Measurements from ENCODE around the gene NR6A1. TPM values are rescaled to one million over a fixed set of nuclear protein-coding genes. Genes with fewer than 3 reads are reported as not detected.

NR6A1 gene
- total and polyA plus RNA-seq, 2 of the 8 experiments (the other 6 are each of a cell fraction or from before 2014, with no cell fraction given), result 93.2 to 237 TPM

DNA sequence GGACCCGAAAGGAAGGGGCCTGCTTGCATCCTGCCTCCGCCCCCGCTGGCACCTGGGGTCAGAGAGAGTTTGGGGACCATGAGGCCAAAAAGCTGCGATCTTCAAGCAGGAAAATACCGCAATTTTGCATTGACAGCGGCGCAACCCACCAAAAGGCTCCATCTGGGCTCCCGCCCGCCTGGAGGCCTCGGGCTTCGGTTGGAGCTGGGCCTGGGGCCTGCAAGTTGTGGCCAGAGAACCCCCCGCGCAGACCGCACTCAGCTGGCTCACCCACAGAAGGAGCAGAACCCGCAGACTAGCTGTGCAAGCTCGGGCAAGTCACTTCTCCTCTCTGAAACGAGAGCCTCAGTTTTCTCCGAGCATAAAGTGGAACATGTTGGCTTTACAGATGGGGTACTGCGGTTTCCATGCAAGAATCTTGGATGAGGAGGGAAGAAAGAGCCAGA, 265.2 kb downstream of the NR6A1 start:
- CTCF ChIA-PET (ENCODE audit: partially characterized antibody), result interaction anchor here (0.7 to 2.0 kb wide), 15 partner anchors 10 to 237 kb away, joined by 3 to 12 read pairs (median 4); no protein-coding TSS in a partner anchor
- peak overlapping the region; percentile 84; the same call in 1 of the 2 replicates for H2BK12ac ChIP-seq (ENCODE audit: low read depth, low read length)
- H3K36me3 ChIP-seq (ENCODE audit: control insufficient read depth in 2 of 4, insufficient read depth in 4 of 4, low read length in 3 of 4), result peaks cover 0 to 8% (median 0%) of the 10 kb centered on the region in 4 experiments; a peak in 1 of 8 replicates
- no peaks in the 10 kb centered on the region for H3K79me2 ChIP-seq (ENCODE audit: control insufficient read depth in 1 of 2, insufficient read depth in 2 of 2, low read length in 2 of 2)
- H3K4me2 ChIP-seq (ENCODE audit: insufficient read depth in 1 of 2, low read depth in 2 of 2, low read length in 2 of 2), result peak overlapping the region in 1 of 2 experiments; percentile 55; a peak in 3 of 4 replicates
- no peak for FAIRE-seq
- peaks cover 7% of the 10 kb centered on the region; the same call in 1 of the 2 replicates for H3K23me2 ChIP-seq (ENCODE audit: low read depth, low read length)
- H2BK20ac ChIP-seq (ENCODE audit: low read length), result peak overlapping the region; percentile 61; the same call in 1 of the 2 replicates
- H4K5ac ChIP-seq (ENCODE audit: insufficient read length, low read depth, low read length), result no peak overlapping the region
- H3K4me1 ChIP-seq (replicated peaks in 1 of 4; ENCODE audit: control insufficient read depth in 3 of 4, insufficient read depth in 4 of 4, low read length in 3 of 4), result peaks cover 0 to 19% (median 12%) of the 10 kb centered on the region in 4 experiments; a peak in 6 of 7 replicates
- peaks cover 0 to 2% of the 10 kb centered on the region in 2 experiments for H4K20me1 ChIP-seq (replicated peaks in 1 of 2; ENCODE audit: control insufficient read depth in 1 of 2, insufficient read depth in 2 of 2, low read length in 2 of 2)
- no peak overlapping the region for H3K4me3 ChIP-seq (ENCODE audit: extremely low read depth in 1 of 4, insufficient read depth in 2 of 4, low read depth in 3 of 4, low read length in 4 of 4)
- H3K23ac ChIP-seq (ENCODE audit: insufficient read length), result no peak overlapping the region
- H4K91ac ChIP-seq (replicated peaks; ENCODE audit: insufficient read length, low read length), result peak overlapping the region; percentile 15
- H2BK120ac ChIP-seq (replicated peaks; ENCODE audit: low read depth, low read length), result no peak overlapping the region
- H2BK15ac ChIP-seq (ENCODE audit: low read length), result 0 out of 2 replicates have a peak overlapping the region, but pooled peaks have one; percentile 61
- no peaks in the 10 kb centered on the region; a peak in 1 of 4 replicates for H3K9me3 ChIP-seq (ENCODE audit: insufficient read depth in 2 of 2, low read depth in 1 of 2, low read length in 1 of 2)
- no peak overlapping the region for H4K8ac ChIP-seq (ENCODE audit: extremely low read depth, insufficient read depth, low read length)
- no peaks in the 10 kb centered on the region for H3K79me1 ChIP-seq (ENCODE audit: low read depth, low read length)
- 0 out of 2 replicates have a peak overlapping the region, but pooled peaks have one; percentile 5 for H2BK5ac ChIP-seq (ENCODE audit: low read depth, low read length)
- H3K56ac ChIP-seq (replicated peaks; ENCODE audit: insufficient read length, low read depth, low read length), result no peak overlapping the region
- no peak overlapping the region for H3K4ac ChIP-seq (replicated peaks; ENCODE audit: insufficient read length, low read depth, low read length)
- peak overlapping the region; percentile 28; the same call in 1 of the 2 replicates for H2AFZ ChIP-seq (ENCODE audit: low read length)
- H3K14ac ChIP-seq (ENCODE audit: insufficient read length), result no peak overlapping the region
- H3K18ac ChIP-seq (ENCODE audit: extremely low read depth, low read length), result no peak overlapping the region; the same call in 1 of the 2 replicates
- no peak overlapping the region for H3K27ac ChIP-seq (ENCODE audit: low read depth, low read length)
- no peak for DNase-seq (ENCODE audit: low read depth in 1 of 2, low spot score in 2 of 2)
- H2AK5ac ChIP-seq (ENCODE audit: low read depth, low read length), result no peak overlapping the region
- POLR2A ChIA-PET (ENCODE audit: partially characterized antibody), result interaction anchor here (1.1 to 2.0 kb wide), 5 partner anchors 12 to 88 kb away, joined by 3 to 6 read pairs (median 4); no protein-coding TSS in a partner anchor
- H3K9ac ChIP-seq (replicated peaks in 1 of 4; ENCODE audit: extremely low read depth in 1 of 4, low read depth in 3 of 4, low read length in 3 of 4), result no peak overlapping the region
- H3K27me3 ChIP-seq (replicated peaks in 1 of 4; ENCODE audit: control insufficient read depth in 3 of 4, extremely low read depth in 1 of 4, insufficient read depth in 3 of 4, low read length in 3 of 4), result peaks cover 39 to 57% (median 53%) of the 10 kb centered on the region in 4 experiments
- 78% methylated on average over 17 of the region's 19 CpGs; no CpG with 5 or more reads in 1 of the 2 experiments for WGBS, 2 experiments (ENCODE audit: extremely low coverage in 1 of 2, insufficient coverage in 1 of 2, insufficient read length in 1 of 2, insufficient replicate concordance in 2 of 2, low coverage in 1 of 2, low lambda C conversion rate in 2 of 2, missing lambda C conversion rate in 1 of 2)
- TF ChIP-seq CBX8 (IDR thresholded peaks at IDR 0.05; ENCODE audit: borderline replicate concordance, low read depth, low read length) (no peak), FOSL1 (IDR thresholded peaks at IDR 0.05; ENCODE audit: insufficient read depth, low read depth, low read length) (no peak), ASH2L (IDR thresholded peaks at IDR 0.05; ENCODE audit: low read length) (no peak), ZNF274 (IDR thresholded peaks at IDR 0.05; ENCODE audit: borderline replicate concordance, extremely low read depth, low read length) (no peak), NANOG (IDR thresholded peaks at IDR 0.05; ENCODE audit: insufficient read depth, low read depth, low read length, poor library complexity, severe bottlenecking) (no peak), TAF1 (IDR thresholded peaks at IDR 0.05; ENCODE audit: low read depth, low read length) (no peak), CHD1 (IDR thresholded peaks at IDR 0.05; ENCODE audit: low read depth, low read length) (no peak), SIRT6 (IDR thresholded peaks at IDR 0.05; ENCODE audit: low read length) (no peak)
- TF ChIP-seq, protein P1, sequence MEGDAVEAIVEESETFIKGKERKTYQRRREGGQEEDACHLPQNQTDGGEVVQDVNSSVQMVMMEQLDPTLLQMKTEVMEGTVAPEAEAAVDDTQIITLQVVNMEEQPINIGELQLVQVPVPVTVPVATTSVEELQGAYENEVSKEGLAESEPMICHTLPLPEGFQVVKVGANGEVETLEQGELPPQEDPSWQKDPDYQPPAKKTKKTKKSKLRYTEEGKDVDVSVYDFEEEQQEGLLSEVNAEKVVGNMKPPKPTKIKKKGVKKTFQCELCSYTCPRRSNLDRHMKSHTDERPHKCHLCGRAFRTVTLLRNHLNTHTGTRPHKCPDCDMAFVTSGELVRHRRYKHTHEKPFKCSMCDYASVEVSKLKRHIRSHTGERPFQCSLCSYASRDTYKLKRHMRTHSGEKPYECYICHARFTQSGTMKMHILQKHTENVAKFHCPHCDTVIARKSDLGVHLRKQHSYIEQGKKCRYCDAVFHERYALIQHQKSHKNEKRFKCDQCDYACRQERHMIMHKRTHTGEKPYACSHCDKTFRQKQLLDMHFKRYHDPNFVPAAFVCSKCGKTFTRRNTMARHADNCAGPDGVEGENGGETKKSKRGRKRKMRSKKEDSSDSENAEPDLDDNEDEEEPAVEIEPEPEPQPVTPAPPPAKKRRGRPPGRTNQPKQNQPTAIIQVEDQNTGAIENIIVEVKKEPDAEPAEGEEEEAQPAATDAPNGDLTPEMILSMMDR (IDR thresholded peaks at IDR 0.05; ENCODE audit: control extremely low read depth in 1 of 3, insufficient read depth in 1 of 3, low read depth in 1 of 3, low read length in 3 of 3), result no peak

Measured in H1 (cell line).